Measurements from ENCODE around the gene SERPINA12. TPM values are rescaled to one million over a fixed set of nuclear protein-coding genes. Genes with fewer than 3 reads are reported as not detected.

Gene SERPINA12
- total RNA-seq, 1 experiment from 2014 or later, result not detected

DNA sequence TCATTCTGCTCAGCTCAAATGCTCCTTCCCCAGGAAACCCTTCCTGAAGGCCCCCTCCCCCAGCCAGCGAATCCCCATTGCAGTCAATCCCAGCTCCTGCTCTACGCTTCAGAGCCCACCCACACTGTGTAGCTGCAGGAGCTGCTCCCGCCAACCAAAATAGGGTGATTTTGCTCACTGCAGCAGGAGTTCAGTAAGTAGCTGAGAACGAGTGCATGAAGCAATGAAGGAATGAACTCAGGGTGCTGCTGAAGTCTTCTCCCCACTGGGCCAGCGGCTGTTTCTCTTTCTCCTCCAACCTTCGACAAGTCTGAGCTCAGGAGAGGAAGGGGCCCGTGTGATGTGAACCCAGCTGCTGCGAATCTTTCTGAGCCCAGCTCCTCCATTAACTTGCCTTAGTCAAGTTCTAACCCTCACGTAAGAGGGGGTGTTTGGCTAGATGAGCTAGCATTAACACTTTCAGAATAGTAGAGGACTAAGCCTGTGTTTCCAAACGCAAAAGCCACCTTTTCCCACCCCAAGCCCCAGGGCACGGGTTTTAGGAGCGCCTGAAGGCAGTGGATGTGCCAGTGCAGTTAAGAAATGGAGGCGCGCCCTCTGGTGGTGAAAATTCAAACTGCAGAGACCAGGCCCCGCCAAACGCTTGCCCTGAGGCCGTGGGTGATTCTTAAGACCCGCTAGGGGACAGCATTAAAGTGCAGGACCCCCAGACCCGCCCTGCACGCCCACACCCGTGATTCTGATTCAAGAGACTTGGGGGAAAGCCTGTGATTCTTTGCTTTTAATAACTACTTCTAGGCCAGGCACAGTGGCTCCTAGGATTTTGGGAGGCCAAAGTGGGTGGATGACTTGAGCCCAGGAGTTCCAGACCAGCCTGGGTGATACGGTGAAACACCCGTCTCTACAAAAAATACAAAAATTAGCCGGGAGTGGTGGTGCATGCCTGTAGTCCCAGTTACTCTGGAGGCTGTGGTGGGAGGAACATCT lies 40.0 kb upstream of the SERPINA12 start:
- ChIA-PET POLR2A (interaction anchor here (1.2 kb wide), 1 partner anchor 63 kb away, joined by 4 read pairs; no protein-coding TSS in a partner anchor), CTCF (interaction anchor here (0.6 to 2.7 kb wide), 38 partner anchors 8 to 417 kb away, joined by 3 to 90 read pairs (median 4); partner anchors contain the start of gene SERPINA5)
- peak; percentile 89 for ATAC-seq

DNA sequence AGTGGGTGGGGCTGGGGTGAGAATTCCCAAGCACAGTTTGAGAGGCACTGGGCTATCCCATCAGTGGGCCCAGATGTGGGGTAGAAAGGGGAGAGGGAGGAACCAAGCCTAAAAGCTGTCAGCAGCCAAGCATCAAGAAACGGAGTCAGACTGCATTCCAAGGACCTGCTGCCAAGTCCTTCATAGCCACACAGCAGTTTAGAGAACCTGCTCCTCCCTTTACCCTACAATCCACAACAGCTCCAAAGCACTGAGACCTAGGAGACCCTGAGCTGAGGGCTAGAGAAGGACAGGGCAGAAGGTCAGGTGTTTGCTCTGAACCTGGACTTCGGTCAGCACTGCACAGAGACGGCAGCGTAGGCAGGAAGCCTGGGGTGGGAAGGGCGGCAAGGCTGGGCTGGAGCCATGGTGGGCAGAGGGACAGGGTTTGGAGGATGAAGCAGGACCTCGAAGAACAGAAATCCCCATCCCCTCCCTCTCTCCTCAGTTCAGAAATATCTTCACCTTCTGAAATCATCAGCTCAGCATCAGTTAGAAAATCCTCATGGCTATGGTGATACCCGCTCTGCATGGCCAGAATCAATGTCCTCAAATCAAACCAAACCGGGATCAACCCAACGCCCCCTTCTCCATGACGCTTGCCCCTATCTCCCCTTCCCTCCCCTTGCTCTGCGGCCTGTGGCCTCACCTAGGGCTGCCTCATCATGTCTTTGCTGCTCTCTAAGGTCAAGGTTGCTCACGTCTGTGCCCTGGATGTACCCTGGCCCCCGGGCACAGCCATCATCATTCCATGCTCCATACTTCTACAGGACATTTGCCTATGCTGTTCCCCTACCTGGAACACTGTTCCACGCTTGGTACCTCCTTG lies 39.1 kb upstream of the SERPINA12 start:
- no peaks in the 10 kb centered on the region for H3K36me3 Mint-ChIP-seq
- no peak overlapping the region for H3K4me3 Mint-ChIP-seq
- ATAC-seq (no peak), DNase-seq (ENCODE audit: low spot score) (no peak)
- ChIA-PET POLR2A (interaction anchor here (1.2 kb wide), 1 partner anchor 62 kb away, joined by 4 read pairs; no protein-coding TSS in a partner anchor), CTCF (interaction anchor here (0.5 to 2.7 kb wide), 34 partner anchors 9 to 1891 kb away, joined by 3 to 90 read pairs (median 4); partner anchors contain the start of gene SERPINA5)
- H3K9me3 Mint-ChIP-seq, result peaks cover 13% of the 10 kb centered on the region
- H3K27ac Mint-ChIP-seq, result no peak overlapping the region
- no peaks in the 10 kb centered on the region; the same call in 1 of the 2 replicates for H3K27me3 Mint-ChIP-seq (ENCODE audit: low read depth)
- TF ChIP-seq, protein P1, sequence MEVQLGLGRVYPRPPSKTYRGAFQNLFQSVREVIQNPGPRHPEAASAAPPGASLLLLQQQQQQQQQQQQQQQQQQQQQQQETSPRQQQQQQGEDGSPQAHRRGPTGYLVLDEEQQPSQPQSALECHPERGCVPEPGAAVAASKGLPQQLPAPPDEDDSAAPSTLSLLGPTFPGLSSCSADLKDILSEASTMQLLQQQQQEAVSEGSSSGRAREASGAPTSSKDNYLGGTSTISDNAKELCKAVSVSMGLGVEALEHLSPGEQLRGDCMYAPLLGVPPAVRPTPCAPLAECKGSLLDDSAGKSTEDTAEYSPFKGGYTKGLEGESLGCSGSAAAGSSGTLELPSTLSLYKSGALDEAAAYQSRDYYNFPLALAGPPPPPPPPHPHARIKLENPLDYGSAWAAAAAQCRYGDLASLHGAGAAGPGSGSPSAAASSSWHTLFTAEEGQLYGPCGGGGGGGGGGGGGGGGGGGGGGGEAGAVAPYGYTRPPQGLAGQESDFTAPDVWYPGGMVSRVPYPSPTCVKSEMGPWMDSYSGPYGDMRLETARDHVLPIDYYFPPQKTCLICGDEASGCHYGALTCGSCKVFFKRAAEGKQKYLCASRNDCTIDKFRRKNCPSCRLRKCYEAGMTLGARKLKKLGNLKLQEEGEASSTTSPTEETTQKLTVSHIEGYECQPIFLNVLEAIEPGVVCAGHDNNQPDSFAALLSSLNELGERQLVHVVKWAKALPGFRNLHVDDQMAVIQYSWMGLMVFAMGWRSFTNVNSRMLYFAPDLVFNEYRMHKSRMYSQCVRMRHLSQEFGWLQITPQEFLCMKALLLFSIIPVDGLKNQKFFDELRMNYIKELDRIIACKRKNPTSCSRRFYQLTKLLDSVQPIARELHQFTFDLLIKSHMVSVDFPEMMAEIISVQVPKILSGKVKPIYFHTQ (CRISPR knock-in tag; IDR thresholded peaks at IDR 0.05), result no peak
- TF ChIP-seq GABPB1 (CRISPR knock-in tag; IDR thresholded peaks at IDR 0.05) (0 out of 2 replicates have a peak, but pooled peaks have one; percentile 16), GTF2I (CRISPR knock-in tag; conservative IDR thresholded peaks at IDR 0.05) (0 out of 2 replicates have a peak, but pooled peaks have one; percentile 15)
- TF ChIP-seq, protein P2, sequence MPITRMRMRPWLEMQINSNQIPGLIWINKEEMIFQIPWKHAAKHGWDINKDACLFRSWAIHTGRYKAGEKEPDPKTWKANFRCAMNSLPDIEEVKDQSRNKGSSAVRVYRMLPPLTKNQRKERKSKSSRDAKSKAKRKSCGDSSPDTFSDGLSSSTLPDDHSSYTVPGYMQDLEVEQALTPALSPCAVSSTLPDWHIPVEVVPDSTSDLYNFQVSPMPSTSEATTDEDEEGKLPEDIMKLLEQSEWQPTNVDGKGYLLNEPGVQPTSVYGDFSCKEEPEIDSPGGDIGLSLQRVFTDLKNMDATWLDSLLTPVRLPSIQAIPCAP (CRISPR knock-in tag; IDR thresholded peaks at IDR 0.05), result no peak
- H3K4me1 Mint-ChIP-seq, result peaks cover 32% of the 10 kb centered on the region

More for the DNA sequence above, 40.0 kb upstream of the SERPINA12 start:
- H3K9me3 Mint-ChIP-seq, result peaks cover 22% of the 10 kb centered on the region
- DNase-seq (ENCODE audit: low spot score), result peak; percentile 92
- no peaks in the 10 kb centered on the region; the same call in 1 of the 2 replicates for H3K27me3 Mint-ChIP-seq (ENCODE audit: low read depth)
- H3K4me1 Mint-ChIP-seq, result peaks cover 25% of the 10 kb centered on the region
- H3K4me3 Mint-ChIP-seq, result no peak overlapping the region
- TF ChIP-seq, protein P3, sequence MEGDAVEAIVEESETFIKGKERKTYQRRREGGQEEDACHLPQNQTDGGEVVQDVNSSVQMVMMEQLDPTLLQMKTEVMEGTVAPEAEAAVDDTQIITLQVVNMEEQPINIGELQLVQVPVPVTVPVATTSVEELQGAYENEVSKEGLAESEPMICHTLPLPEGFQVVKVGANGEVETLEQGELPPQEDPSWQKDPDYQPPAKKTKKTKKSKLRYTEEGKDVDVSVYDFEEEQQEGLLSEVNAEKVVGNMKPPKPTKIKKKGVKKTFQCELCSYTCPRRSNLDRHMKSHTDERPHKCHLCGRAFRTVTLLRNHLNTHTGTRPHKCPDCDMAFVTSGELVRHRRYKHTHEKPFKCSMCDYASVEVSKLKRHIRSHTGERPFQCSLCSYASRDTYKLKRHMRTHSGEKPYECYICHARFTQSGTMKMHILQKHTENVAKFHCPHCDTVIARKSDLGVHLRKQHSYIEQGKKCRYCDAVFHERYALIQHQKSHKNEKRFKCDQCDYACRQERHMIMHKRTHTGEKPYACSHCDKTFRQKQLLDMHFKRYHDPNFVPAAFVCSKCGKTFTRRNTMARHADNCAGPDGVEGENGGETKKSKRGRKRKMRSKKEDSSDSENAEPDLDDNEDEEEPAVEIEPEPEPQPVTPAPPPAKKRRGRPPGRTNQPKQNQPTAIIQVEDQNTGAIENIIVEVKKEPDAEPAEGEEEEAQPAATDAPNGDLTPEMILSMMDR (IDR thresholded peaks at IDR 0.05), result peak; percentile 98
- no peak for TF ChIP-seq ZNF423 (CRISPR knock-in tag; IDR thresholded peaks at IDR 0.05)
- no peak overlapping the region for H3K27ac Mint-ChIP-seq
- H3K36me3 Mint-ChIP-seq, result 0 out of 2 replicates have a peak, but pooled peaks cover under 1% of the 10 kb centered on the region

DNA sequence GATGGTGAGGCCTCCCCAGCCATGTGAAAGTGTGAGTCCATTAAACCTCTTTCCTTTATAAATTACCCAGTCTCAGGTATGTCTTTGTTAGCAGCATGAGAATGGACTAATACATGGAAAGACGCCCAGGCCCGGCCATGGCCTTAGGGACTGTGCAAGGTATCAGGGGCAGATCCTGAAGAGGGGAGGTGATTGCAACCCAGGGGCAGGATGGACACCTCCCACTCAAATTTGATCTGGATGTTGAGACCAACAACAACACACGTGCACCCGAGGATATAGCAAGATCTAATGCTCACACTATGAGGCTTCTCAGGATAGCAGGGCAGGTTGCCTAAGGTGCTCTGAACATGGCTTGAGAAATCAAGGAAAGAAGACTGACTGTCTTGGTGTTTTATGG lies 38.5 kb upstream of the SERPINA12 start:
- H3K9me3 Mint-ChIP-seq, result peaks cover 6% of the 10 kb centered on the region
- no peak for DNase-seq (ENCODE audit: low spot score)

DNA sequence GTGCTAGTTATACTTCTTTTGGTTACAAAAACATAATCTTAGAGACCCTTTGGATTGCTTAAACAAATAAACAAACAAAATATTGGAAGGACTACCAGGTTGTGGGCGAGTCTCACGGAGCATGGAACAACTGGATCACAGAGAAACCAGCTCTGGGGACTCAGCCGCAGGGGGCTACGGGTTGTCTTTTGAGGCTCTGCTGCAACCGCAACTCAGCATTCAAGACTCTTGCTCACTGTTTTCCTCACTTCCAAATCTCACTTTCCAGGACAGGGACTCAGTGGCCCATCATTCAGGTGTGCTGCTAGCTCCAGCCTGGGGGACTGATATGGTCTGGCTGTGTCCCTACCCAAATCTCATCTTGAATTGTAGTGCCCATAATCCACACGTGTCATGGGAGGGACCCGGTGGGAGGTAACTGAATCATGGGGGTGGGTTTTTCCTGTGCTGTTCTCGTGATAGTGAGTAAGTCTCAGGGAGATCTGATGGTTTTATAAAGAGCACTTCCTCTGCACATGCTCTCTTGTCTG lies 37.9 kb upstream of the SERPINA12 start:
- DNase-seq (ENCODE audit: low spot score) (no peak), ATAC-seq (no peak)
- Mint-ChIP-seq H3K36me3 (no peaks in the 10 kb centered on the region), H3K9me3 (peaks cover 1% of the 10 kb centered on the region), H3K27ac (no peak overlapping the region), H3K4me3 (no peak overlapping the region), H3K4me1 (peaks cover 32% of the 10 kb centered on the region), H3K27me3 (ENCODE audit: low read depth) (no peaks in the 10 kb centered on the region; the same call in 1 of the 2 replicates)
- POLR2A ChIA-PET, result no interaction called here
- CTCF ChIA-PET, result interaction anchor here (1.4 to 3.4 kb wide), 2 partner anchors 113 to 124 kb away, joined by 4 to 16 read pairs; no protein-coding TSS in a partner anchor
- TF ChIP-seq OVOL2 (CRISPR knock-in tag; IDR thresholded peaks at IDR 0.05; ENCODE audit: borderline replicate concordance) (no peak), PRRX2 (CRISPR knock-in tag; IDR thresholded peaks at IDR 0.05) (no peak)
- TF ChIP-seq, protein P4, sequence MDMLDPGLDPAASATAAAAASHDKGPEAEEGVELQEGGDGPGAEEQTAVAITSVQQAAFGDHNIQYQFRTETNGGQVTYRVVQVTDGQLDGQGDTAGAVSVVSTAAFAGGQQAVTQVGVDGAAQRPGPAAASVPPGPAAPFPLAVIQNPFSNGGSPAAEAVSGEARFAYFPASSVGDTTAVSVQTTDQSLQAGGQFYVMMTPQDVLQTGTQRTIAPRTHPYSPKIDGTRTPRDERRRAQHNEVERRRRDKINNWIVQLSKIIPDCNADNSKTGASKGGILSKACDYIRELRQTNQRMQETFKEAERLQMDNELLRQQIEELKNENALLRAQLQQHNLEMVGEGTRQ (CRISPR knock-in tag; IDR thresholded peaks at IDR 0.05), result no peak
- TF ChIP-seq, protein P5, sequence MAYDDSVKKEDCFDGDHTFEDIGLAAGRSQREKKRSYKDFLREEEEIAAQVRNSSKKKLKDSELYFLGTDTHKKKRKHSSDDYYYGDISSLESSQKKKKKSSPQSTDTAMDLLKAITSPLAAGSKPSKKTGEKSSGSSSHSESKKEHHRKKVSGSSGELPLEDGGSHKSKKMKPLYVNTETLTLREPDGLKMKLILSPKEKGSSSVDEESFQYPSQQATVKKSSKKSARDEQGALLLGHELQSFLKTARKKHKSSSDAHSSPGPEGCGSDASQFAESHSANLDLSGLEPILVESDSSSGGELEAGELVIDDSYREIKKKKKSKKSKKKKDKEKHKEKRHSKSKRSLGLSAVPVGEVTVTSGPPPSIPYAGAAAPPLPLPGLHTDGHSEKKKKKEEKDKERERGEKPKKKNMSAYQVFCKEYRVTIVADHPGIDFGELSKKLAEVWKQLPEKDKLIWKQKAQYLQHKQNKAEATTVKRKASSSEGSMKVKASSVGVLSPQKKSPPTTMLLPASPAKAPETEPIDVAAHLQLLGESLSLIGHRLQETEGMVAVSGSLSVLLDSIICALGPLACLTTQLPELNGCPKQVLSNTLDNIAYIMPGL (CRISPR knock-in tag; IDR thresholded peaks at IDR 0.05), result no peak

More for the DNA sequence above, 38.5 kb upstream of the SERPINA12 start:
- Mint-ChIP-seq H3K27me3 (ENCODE audit: low read depth) (no peaks in the 10 kb centered on the region; the same call in 1 of the 2 replicates), H3K27ac (no peak overlapping the region), H3K4me1 (peaks cover 32% of the 10 kb centered on the region), H3K36me3 (no peaks in the 10 kb centered on the region), H3K4me3 (no peak overlapping the region)
- no peak for ATAC-seq
- CTCF ChIA-PET, result interaction anchor here (2.0 to 3.4 kb wide), 2 partner anchors 114 to 124 kb away, joined by 16 to 32 read pairs; no protein-coding TSS in a partner anchor
- TF ChIP-seq ZNF232 (CRISPR knock-in tag; IDR thresholded peaks at IDR 0.05), result no peak
- POLR2A ChIA-PET, result no interaction called here
